ENCODE results near the gene LIF. TPM values are rescaled to one million over a fixed set of nuclear protein-coding genes. Genes with fewer than 3 reads are reported as not detected.

LIF gene
- total RNA-seq, 2 experiments from 2014 or later: 0.06 TPM; not detected in 1

DNA sequence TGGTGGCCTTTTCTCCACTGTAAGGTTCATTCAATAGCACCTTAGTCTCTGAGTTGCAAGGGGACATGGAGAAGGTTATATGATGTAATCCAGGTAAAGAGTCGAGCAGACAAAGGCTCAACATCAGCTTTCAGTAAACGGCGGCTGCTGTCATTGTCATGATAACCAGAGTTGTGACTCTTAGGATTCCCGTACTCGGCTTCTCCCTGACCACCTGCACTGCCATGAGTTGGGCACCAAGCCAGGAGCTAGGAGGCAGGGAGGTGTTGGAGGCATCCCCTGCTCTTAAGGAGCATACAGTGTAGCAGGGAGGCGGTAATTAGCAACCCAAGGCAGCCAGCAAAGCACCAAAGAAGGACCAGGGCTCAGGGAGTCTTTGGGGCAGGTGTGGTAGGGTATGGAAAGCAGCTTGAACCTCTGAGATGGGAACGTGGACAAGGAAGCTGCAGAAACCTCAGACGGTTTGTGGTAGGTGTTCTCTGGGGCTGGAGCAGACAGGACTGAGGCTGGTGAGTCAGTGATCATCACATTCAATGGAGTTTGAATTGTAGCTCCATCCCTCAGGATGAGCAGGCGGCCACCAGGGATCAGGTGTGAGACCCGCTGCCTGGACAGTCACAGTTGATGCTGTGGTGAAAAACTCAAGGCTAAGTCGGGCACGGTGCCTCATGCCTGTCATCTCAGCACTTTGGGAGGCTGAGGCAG, 31.7 kb downstream of the LIF start:
- Histone ChIP-seq H3K4me3 (ENCODE audit: low read depth, low read length, poor library complexity, severe bottlenecking) (no peak overlapping the region), H4K20me1 (ENCODE audit: insufficient read depth, low read length) (no peaks in the 10 kb centered on the region), H3K4me1 (ENCODE audit: insufficient read depth, low read length, poor library complexity, severe bottlenecking) (no peaks in the 10 kb centered on the region), H3K36me3 (ENCODE audit: insufficient read depth, low read length) (no peaks in the 10 kb centered on the region), H3K9me2 (ENCODE audit: insufficient read depth, low read length) (no peaks in the 10 kb centered on the region), H3K27ac (ENCODE audit: low read depth, low read length, poor library complexity, severe bottlenecking) (no peak overlapping the region), H3K79me2 (ENCODE audit: insufficient read depth, low read depth, low read length) (no peaks in the 10 kb centered on the region), H2AFZ (ENCODE audit: low read length) (no peak overlapping the region), H3K9me3 (ENCODE audit: low read length) (no peaks in the 10 kb centered on the region), H3K4me2 (ENCODE audit: low read length) (no peak overlapping the region)
- ChIA-PET POLR2A (no interaction called here), CTCF (ENCODE audit: unreplicated experiment) (no interaction called here)
- no peak for DNase-seq (ENCODE audit: low spot score)
- TF ChIP-seq, protein P1, sequence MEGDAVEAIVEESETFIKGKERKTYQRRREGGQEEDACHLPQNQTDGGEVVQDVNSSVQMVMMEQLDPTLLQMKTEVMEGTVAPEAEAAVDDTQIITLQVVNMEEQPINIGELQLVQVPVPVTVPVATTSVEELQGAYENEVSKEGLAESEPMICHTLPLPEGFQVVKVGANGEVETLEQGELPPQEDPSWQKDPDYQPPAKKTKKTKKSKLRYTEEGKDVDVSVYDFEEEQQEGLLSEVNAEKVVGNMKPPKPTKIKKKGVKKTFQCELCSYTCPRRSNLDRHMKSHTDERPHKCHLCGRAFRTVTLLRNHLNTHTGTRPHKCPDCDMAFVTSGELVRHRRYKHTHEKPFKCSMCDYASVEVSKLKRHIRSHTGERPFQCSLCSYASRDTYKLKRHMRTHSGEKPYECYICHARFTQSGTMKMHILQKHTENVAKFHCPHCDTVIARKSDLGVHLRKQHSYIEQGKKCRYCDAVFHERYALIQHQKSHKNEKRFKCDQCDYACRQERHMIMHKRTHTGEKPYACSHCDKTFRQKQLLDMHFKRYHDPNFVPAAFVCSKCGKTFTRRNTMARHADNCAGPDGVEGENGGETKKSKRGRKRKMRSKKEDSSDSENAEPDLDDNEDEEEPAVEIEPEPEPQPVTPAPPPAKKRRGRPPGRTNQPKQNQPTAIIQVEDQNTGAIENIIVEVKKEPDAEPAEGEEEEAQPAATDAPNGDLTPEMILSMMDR (conservative IDR thresholded peaks at IDR 0.05; ENCODE audit: low read length): no peak
- BruUV-seq (replicated peaks): no TSS peak
- intact Hi-C loops (cut with micrococcal nuclease; ENCODE audit: unreplicated experiment): no loop called here

DNA sequence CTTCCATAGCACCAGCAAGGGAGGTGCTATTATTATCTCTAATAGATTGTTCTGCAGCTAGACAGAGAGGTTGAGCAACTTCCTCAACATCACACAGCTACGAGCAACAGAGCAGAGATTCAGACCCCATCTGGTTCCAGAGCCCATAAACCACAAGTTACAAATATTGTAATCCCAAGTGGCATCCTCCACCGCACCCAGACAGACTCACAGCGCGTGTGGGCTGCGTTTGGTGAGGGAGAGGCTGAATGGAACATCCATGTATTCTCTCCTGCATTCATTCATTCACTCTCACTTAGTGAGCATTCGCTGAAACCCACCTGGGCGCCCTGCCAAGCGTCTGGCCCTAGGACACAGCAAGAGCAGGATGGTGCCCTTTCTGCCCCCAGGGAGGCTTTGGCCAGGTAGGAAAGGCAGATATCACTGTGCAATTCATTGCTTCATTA, 33.5 kb downstream of the LIF start:
- intact Hi-C loops (cut with micrococcal nuclease; ENCODE audit: unreplicated experiment): no loop called here
- ChIA-PET POLR2A (no interaction called here), CTCF (ENCODE audit: unreplicated experiment) (no interaction called here)
- no peak overlapping the region for H3K4me3 ChIP-seq (ENCODE audit: low read depth, low read length, poor library complexity, severe bottlenecking)
- H3K4me1 ChIP-seq (ENCODE audit: insufficient read depth, low read length, poor library complexity, severe bottlenecking): no peaks in the 10 kb centered on the region
- no peaks in the 10 kb centered on the region for H3K9me2 ChIP-seq (ENCODE audit: insufficient read depth, low read length)
- TF ChIP-seq, protein P1 (conservative IDR thresholded peaks at IDR 0.05; ENCODE audit: low read length): no peak
- TF ChIP-seq EZH2phosphoT487 (IDR thresholded peaks at IDR 0.05; ENCODE audit: borderline replicate concordance, low read depth, low read length): no peak
- no peak overlapping the region for H2AFZ ChIP-seq (ENCODE audit: low read length)
- no peak overlapping the region for H3K27ac ChIP-seq (ENCODE audit: low read depth, low read length, poor library complexity, severe bottlenecking)
- no peak overlapping the region for H3K4me2 ChIP-seq (ENCODE audit: low read length)
- H4K20me1 ChIP-seq (ENCODE audit: insufficient read depth, low read length): no peaks in the 10 kb centered on the region
- DNase-seq (ENCODE audit: low spot score): no peak
- no TSS peak for BruUV-seq (replicated peaks)
- H3K79me2 ChIP-seq (ENCODE audit: insufficient read depth, low read depth, low read length): no peaks in the 10 kb centered on the region
- no peaks in the 10 kb centered on the region for H3K36me3 ChIP-seq (ENCODE audit: insufficient read depth, low read length)
- H3K9me3 ChIP-seq (ENCODE audit: low read length): no peaks in the 10 kb centered on the region

DNA sequence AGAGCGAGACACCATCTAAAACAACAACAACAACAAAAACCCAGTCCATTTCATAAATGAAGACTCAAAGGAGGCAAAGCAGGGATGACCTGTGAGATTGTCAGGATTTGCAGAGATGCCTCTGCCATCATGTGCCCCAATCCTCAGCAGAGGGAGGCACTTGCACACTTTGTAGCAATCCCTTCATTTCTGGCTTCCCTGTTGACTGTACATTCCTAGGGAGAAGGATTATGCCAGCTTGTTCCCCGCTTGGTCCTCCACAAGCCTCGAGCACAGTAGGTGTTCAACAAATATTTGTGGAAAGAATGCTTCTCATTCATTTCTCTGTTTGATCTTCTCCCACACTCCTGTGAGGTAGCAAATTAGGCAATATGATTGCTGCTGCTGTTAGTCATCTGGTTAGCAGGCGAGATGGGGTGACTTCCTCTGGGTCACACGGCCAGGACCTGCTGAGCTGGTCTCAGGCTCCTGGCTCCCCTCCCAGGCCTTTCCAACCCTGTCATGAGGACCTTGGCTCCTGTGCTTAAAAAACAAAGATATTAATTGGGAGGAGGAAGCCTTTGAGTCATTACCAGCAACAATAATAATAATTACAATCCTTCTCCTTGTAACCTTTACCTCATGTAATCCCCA, 34.1 kb downstream of the LIF start:
- no peak for DNase-seq (ENCODE audit: low spot score)
- intact Hi-C loops (cut with micrococcal nuclease; ENCODE audit: unreplicated experiment): no loop called here
- no peak overlapping the region for H3K27ac ChIP-seq (ENCODE audit: low read depth, low read length, poor library complexity, severe bottlenecking)
- no peaks in the 10 kb centered on the region for H3K9me3 ChIP-seq (ENCODE audit: low read length)
- no peak overlapping the region for H3K4me2 ChIP-seq (ENCODE audit: low read length)
- ChIA-PET POLR2A (no interaction called here), CTCF (ENCODE audit: unreplicated experiment) (no interaction called here)
- no peaks in the 10 kb centered on the region for H3K4me1 ChIP-seq (ENCODE audit: insufficient read depth, low read length, poor library complexity, severe bottlenecking)
- TF ChIP-seq, protein P1 (conservative IDR thresholded peaks at IDR 0.05; ENCODE audit: low read length): no peak
- TF ChIP-seq EZH2phosphoT487 (IDR thresholded peaks at IDR 0.05; ENCODE audit: borderline replicate concordance, low read depth, low read length): no peak
- H3K9me2 ChIP-seq (ENCODE audit: insufficient read depth, low read length): no peaks in the 10 kb centered on the region
- no peaks in the 10 kb centered on the region for H3K79me2 ChIP-seq (ENCODE audit: insufficient read depth, low read depth, low read length)
- H3K4me3 ChIP-seq (ENCODE audit: low read depth, low read length, poor library complexity, severe bottlenecking): no peak overlapping the region
- no peaks in the 10 kb centered on the region for H3K36me3 ChIP-seq (ENCODE audit: insufficient read depth, low read length)
- no peaks in the 10 kb centered on the region for H4K20me1 ChIP-seq (ENCODE audit: insufficient read depth, low read length)
- H2AFZ ChIP-seq (ENCODE audit: low read length): no peak overlapping the region
- BruUV-seq (replicated peaks): no TSS peak

All from OCI-LY7 (cell line).